Prostate gland (tissue), 2 donors: ENCODE results near the gene RBM19. TPM values are rescaled to one million over a fixed set of nuclear protein-coding genes. Genes with fewer than 3 reads are reported as not detected.
"Not testable (repeated sequence)": the region's sequence is repeated elsewhere in the genome, so short reads cannot be mapped to it uniquely, and the experiment has no call there.

Experiments used
- DNase-seq: peaks from one replicate; pipeline ENCODE4 v3.0.0-alpha.2; 2019; ENCODE audit warnings: low spot score
- H3K27ac ChIP-seq, 2 donors: fragments of 200-600 bp; sonication (generic); 2 replicates each; pipeline ENCODE4 v1.5.1; 2017 to 2019
- H3K27me3 ChIP-seq: fragments of 200-600 bp; sonication (generic); replicated peaks from 2 replicates; pipeline ENCODE4 v1.5.1; 2019; ENCODE audit not compliant: insufficient read depth
- H3K36me3 ChIP-seq, 2 donors: fragments of 200-600 bp; sonication (generic); 1 replicate in 1 of 2; 2 replicates in 1 of 2; pipeline versions ENCODE4 v1.5.1 to v1.8.1; 2017 to 2019
- H3K4me1 ChIP-seq: fragments of 200-600 bp; sonication (generic); replicated peaks from 2 replicates; pipeline ENCODE4 v1.5.1; 2019
- H3K4me3 ChIP-seq, 2 donors: fragments of 200-600 bp; sonication (generic); 2 replicates each; pipeline ENCODE4 v1.5.1; 2017 to 2019
- H3K9me3 ChIP-seq: fragments of 200-600 bp; sonication (generic); 2 replicates; pipeline ENCODE4 v1.5.1; 2017
- CTCF ChIP-seq, 4 experiments: fragments of 200-600 bp in 2 of 4; fragments of 450-650 bp in 2 of 4; sonication (generic) in 2 of 4; IDR thresholded peaks; 1 replicate in 3 of 4; 2 replicates in 1 of 4; pipeline ENCODE4 v1.5.1; 2016 to 2019; ENCODE audit warnings: antibody characterized with exemption in 4 of 4, mild to moderate bottlenecking in 2 of 4, moderate library complexity in 2 of 4
- POLR2A ChIP-seq: fragments of 450-650 bp; IDR thresholded peaks from one replicate; pipeline ENCODE4 v1.6.1; 2016; ENCODE audit warnings: antibody characterized with exemption, mild to moderate bottlenecking
- POLR2AphosphoS5 ChIP-seq: sonication (generic); formaldehyde crosslinking; IDR thresholded peaks from one replicate; pipeline ENCODE4 v1.6.1; 2017; ENCODE audit warnings: antibody characterized with exemption
- WGBS: methylation state at CpG from one replicate; pipeline ENCODE4 v1.1.5; 2018; 5-methylcytosine and 5-hydroxymethylcytosine counted together
- intact Hi-C: fragments of 100-400 bp; cut with DNase I; formaldehyde crosslinking; loops from one replicate; pipeline ENCODE4 v1.14.2; 2022
- total RNA-seq, 2 donors: library from RNA; depleted of rRNA; stranded (reverse); fragments of >200 nt; gene quantifications; one replicate each; pipeline ENCODE4 v1.1.0, GENCODE V29; 2016

The RBM19 gene
- total RNA-seq, 2 donors from 2014 or later = 27.2 to 49.9 TPM

- intact Hi-C loops = no loop called here
- no peak for DNase-seq
- Histone ChIP-seq H3K9me3 (no peaks in the 10 kb centered on the region), H3K4me1 (no peaks in the 10 kb centered on the region), H3K27me3 (no peaks in the 10 kb centered on the region), H3K36me3 (peaks cover 0 to 3% of the 10 kb centered on the region in 2 donors), H3K4me3 (no peak overlapping the region), H3K27ac (no peak overlapping the region)
- TF ChIP-seq POLR2A (no peak), POLR2AphosphoS5 (no peak), CTCF (IDR thresholded peaks at IDR 0.05) (no peak)
- 94% methylated on average over 11 of the region's 11 CpGs for WGBS
These were observed 58.5 kb downstream of the RBM19 start for GRCh38 chr12:113907446-113908180.

GRCh38 chr12:113906411-113907200 lies 59.5 kb downstream of the RBM19 start:
- H3K36me3 ChIP-seq = peaks cover 0 to 3% of the 10 kb centered on the region in 2 donors
- no peaks in the 10 kb centered on the region for H3K9me3 ChIP-seq
- no peak overlapping the region for H3K4me3 ChIP-seq
- TF ChIP-seq POLR2AphosphoS5 = no peak
- TF ChIP-seq CTCF (IDR thresholded peaks at IDR 0.05) = no peak
- no peak for TF ChIP-seq POLR2A
- no peaks in the 10 kb centered on the region for H3K4me1 ChIP-seq
- H3K27ac ChIP-seq = no peak overlapping the region
- no peak for DNase-seq
- intact Hi-C loops = no loop called here
- WGBS = 97% methylated on average over 19 of the region's 19 CpGs
- H3K27me3 ChIP-seq = no peaks in the 10 kb centered on the region

GRCh38 chr12:113905829-113906228 lies 60.3 kb downstream of the RBM19 start:
- no peak for TF ChIP-seq CTCF (IDR thresholded peaks at IDR 0.05)
- no peak for TF ChIP-seq POLR2AphosphoS5
- Histone ChIP-seq H3K4me1 (no peaks in the 10 kb centered on the region), H3K27me3 (no peaks in the 10 kb centered on the region), H3K27ac (no peak overlapping the region), H3K36me3 (peaks cover 0 to 3% of the 10 kb centered on the region in 2 donors), H3K9me3 (no peaks in the 10 kb centered on the region), H3K4me3 (no peak overlapping the region)
- intact Hi-C loops = no loop called here
- WGBS = 94% methylated on average over 4 of the region's 4 CpGs
- no peak for DNase-seq

- intact Hi-C loops = no loop called here
- WGBS = 89% methylated on average over 4 of the region's 4 CpGs
- Histone ChIP-seq H3K27me3 (no peaks in the 10 kb centered on the region), H3K27ac (no peak overlapping the region), H3K4me3 (no peak overlapping the region), H3K9me3 (no peaks in the 10 kb centered on the region), H3K36me3 (no peaks in the 10 kb centered on the region), H3K4me1 (no peaks in the 10 kb centered on the region)
- no peak for DNase-seq
- TF ChIP-seq CTCF (IDR thresholded peaks at IDR 0.05) (no peak), POLR2A (no peak), POLR2AphosphoS5 (no peak)
These were observed 62.7 kb downstream of the RBM19 start for GRCh38 chr12:113903381-113903863.

- H3K27me3 ChIP-seq, intact Hi-C loops, DNase-seq, H3K9me3 ChIP-seq, H3K36me3 ChIP-seq, H3K27ac ChIP-seq, H3K4me3 ChIP-seq, H3K4me1 ChIP-seq: not testable (repeated sequence)
- WGBS = 97% methylated on average over 6 of the region's 6 CpGs
These were observed 64.8 kb downstream of the RBM19 start for GRCh38 chr12:113901319-113901718.
